Stimulated activated CD8-positive, alpha-beta memory T cell treated with anti-CD3 and anti-CD28 coated beads, Interleukin-4, amount 100 ng/mL, for 1 hour (primary cell): ENCODE data around the gene QSER1.
A peak's percentile ranks its signal among the peaks of the same experiment; 100 is the strongest.
"Not testable (repeated sequence)": the region's sequence is repeated elsewhere in the genome, so short reads cannot be mapped to it uniquely, and the experiment has no call there.

Experiments
- DNase-seq, 2 donors: peaks; one replicate each; pipeline ENCODE4 v3.0.0-alpha.2; 2020; ENCODE audit warnings: low read depth in 2 of 2, low spot score in 1 of 2

QSER1 gene

GRCh38 chr11:33000181-33000580 is 107.6 kb downstream of the QSER1 start:
- no peak for DNase-seq

- no peak for DNase-seq
Measured at GRCh38 chr11:33001281-33001680, 108.7 kb downstream of the QSER1 start.

- DNase-seq: no peak
Measured at GRCh38 chr11:33001751-33002542, 109.3 kb downstream of the QSER1 start.

DNA sequence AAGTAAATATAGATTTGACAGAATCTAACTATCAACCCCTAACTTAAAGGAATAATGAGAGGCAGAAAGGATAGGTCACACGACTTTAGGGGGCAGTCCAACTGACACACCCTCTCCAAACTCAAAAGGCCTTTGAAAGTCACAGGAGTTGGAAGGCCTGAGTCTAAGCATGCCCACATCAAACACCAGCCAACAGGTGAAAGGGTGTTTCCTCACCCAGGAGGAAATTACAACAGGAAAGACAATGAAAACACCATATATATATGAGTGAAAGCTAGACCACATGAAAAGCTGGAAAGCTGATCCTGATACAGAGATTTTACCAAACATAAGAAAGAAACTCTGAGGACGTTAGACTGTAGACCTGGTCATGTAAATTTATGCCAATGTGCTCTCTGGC is 112.6 kb downstream of the QSER1 start:
- no peak for DNase-seq

DNA sequence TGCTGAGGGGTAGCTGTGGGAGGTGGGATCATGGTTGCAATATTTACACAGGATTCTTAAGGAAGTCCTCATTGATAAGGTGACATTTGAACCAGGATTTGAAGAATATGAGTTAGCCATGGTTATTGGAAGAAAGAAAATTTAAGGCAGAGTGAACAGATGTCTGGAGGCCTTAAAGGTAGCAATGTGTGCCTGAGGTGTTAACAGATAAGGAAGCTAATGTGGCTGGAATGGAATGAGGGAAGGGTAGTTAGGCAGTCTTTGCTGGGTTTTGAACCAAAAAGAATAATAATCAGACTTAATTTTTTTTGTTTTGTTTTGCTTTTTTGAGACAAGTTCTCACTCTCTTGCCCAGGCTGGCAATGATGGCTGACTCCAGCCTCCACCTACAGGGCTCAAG is 113.4 kb downstream of the QSER1 start:
- no peak for DNase-seq

GRCh38 chr11:33013755-33014154 is 121.1 kb downstream of the QSER1 start:
- DNase-seq: no peak

DNA sequence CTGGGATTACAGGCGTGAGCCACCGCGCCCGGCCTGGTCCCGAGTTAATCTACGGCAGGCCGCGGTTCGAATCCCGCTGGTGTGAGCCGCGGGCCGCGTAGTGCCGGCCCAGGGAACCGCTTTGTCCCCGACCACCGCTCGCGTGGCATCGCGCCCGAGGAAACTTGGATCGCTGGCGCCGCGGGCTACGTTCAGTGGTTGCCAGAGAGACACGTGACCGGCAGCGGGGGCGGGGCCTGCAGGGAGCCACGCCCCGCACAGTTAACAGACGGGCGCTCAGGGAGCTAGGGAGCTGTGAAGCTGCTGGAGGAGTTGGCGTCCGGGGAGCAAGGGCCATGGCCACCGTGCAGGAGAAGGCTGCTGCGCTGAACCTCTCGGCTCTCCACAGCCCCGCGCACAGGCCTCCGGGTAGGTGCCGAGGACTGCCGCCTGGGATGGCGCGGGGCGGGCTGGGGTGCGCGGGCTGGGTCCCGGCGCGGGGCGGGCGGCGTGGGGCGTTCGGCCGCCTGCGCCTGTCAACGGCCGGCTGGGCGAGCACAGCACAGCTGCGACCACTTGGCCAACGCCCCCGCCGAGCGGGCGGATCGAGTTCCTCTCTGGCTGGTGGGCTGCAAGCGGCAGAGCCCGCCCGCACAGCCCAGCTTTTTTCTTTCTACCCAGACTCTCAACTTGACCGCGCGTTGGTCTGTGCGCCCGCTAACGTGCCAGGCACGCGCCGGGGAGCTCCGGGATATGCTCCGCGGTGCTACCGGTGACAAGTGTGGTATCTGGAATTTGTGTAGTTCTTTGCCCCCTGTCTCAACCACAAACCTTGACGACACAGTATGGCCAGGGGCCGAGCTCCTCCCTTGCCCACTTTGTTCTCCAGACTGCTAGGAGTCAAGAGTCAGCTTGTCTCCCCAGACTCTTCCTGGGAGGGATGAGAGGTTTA is 123.3 kb downstream of the QSER1 start, which contains the start of gene DEPDC7:
Gene DEPDC7 (plus strand): TSS at position 258 of the 931 bp plus-strand sequence. CDS start 78 bp downstream, at position 336.
- DNase-seq: peak; percentile 40 to 46

DNA sequence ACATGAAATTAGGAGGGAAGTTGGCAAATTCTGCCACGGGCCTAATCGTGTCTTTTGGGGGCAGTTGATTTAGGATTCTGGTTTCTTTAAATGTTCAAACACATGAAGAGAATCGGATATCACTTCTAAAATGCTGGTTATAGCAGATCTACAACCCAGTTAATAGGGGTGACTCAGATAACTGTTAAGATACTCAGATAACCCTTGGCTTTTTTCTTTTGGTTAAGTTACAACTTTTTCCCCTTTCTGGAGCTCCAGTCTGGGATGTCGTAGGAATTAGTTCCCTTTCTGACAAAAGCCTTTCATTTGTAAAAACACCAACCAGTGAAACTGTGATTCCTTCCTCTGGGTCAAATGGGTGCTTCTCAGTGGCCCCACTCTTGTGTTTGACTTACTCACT is 124.0 kb downstream of the QSER1 start:
- DNase-seq: no peak

DNA sequence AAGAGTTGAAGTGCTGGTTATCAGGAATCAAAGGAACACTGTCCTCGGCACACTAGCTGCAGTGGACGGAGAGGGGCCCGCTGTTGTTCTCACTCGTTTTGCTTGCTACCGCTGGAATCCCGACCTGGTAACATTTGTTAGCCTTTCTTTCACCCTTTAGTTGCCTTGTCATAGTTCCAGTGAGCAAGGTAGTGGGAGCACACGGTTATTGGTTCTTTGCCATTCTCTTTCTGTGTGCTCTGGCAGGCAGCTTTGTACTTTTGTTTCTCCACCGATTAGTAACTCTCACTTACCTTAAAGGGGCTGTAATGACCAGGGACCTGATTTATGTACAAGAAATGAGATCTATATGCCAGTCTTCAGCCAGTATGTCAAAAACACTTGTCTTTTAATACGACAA is 124.9 kb downstream of the QSER1 start:
- DNase-seq: no peak

GRCh38 chr11:33017965-33018364 is 125.4 kb downstream of the QSER1 start:
- no peak for DNase-seq

DNA sequence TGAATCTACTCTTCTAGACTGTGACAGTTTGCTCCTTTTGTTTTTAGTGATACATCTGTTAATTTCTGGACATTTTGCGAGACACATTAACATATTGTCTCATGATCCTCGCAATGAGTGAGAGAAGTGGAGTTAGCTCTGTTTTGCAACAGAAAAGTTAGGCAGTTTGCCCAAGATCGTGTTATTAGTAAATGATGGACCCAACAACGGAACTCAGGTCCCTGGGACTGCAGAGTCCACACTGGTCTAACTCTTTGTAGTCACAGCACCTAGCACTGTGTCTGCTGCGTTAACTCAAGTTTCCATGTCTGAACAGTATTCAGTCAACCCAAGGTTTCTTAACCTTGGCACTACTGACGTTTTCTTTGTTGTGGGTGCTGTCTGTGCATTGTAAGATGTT is 126.2 kb downstream of the QSER1 start:
- no peak for DNase-seq

- no peak for DNase-seq
Measured at GRCh38 chr11:33021501-33021900, 128.9 kb downstream of the QSER1 start.

DNA sequence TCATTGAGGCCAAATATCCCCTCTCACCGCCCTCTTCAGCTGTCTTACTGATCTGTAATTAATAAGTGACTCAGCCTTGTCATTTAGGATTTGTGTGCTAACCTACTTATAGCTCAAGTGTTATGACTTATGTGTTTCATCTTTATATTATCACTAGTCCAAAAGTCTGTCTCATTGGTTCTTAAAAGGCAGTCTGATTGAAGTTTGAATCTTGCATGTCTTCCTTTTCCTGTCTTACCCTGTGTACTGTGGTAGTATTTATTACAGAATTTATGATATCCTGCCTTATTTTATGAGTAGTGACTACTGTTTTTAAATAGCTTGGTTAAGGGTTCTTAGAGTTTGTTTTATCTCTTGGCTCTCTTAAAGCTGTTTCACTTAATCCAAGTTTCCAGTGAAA is 129.3 kb downstream of the QSER1 start:
- DNase-seq: no peak

DNA sequence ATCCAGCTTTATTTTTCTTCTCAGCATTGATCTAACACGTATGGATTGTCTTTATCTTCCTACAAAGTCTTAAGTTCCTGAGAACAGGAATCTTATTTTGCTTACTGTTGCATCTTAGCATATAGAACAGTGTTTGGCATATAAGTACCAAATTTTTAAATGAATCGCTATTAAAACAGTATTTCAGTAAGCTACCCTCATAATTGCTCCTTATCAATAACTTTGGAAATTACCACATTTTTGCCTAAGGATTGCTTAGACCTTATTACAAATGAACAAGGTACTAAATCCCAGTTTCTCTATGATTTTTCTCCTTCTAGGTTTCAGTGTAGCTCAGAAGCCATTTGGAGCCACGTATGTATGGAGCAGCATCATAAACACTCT is 132.7 kb downstream of the QSER1 start:
- no peak for DNase-seq

GRCh38 chr11:33027233-33027632 is 134.6 kb downstream of the QSER1 start:
- DNase-seq: no peak

- no peak for DNase-seq
Measured at GRCh38 chr11:33027846-33028536, 135.4 kb downstream of the QSER1 start.

DNA sequence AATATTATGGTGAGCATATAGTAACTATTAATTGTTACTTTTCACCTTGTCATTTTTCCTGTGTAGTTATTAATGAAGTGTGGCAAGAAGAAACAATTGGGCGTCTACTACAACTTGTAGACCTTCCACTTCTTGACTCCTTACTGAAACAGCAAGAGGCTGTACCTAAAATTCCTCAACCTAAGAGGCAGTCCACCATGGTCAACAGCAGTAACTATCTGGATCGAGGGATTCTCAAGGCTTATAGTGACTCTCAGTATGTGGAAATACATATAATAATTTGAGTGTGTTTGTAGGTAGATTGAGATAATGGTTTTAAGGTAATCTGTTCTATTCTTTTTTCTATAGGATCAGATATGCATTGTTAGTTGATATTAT is 135.9 kb downstream of the QSER1 start:
- no peak for DNase-seq

DNA sequence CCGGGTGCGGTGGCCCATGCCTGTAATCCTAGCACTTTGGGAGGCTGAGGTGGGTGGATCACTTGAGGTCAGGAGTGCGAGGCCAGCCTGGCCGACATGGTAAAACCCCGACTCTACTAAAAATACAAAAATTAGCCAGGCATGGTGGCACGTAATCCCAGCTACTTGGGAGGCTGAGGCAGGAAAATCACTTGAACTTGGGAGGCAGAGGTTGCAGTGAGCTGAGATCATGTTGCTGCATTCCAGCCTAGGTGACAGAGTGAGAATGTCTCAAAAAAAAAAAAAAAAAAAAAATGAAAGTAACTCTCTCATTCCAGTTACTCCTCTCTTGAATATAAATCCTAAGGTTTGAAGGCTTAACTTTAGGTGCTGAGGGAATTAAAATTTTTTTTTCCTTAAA is 136.6 kb downstream of the QSER1 start:
- DNase-seq: not testable (repeated sequence)
